OCI-LY1 (cell line): ENCODE data around the gene MPZ.
"Not testable (repeated sequence)": the region's sequence is repeated elsewhere in the genome, so short reads cannot be mapped to it uniquely, and the experiment has no call there.

Experiments used
- H2AFZ ChIP-seq: fragments of 200-600 bp; sonication (generic), shearing (Covaris generic); 2 replicates; pipeline ENCODE4 v1.6.0; 2014; ENCODE audit warnings: antibody characterized with exemption, mild to moderate bottlenecking, low read length
- H3F3A ChIP-seq: fragments of 200-600 bp; sonication (generic), shearing (Covaris generic); 2 replicates; pipeline ENCODE4 v1.6.0; 2014; ENCODE audit warnings: mild to moderate bottlenecking, antibody characterized with exemption, low read length, moderate library complexity; ENCODE audit not compliant: insufficient read depth
- H3K27ac ChIP-seq: fragments of 200-600 bp; sonication (generic); 2 replicates; pipeline ENCODE4 v1.5.1; 2014; ENCODE audit warnings: low read length, mixed run types, mild to moderate bottlenecking, low read depth; ENCODE audit not compliant: poor library complexity, severe bottlenecking
- H3K27me3 ChIP-seq: fragments of 200-600 bp; sonication (generic); 2 replicates; pipeline ENCODE4 v1.6.0; 2014; ENCODE audit warnings: antibody characterized with exemption, mild to moderate bottlenecking, low read length, moderate library complexity; ENCODE audit not compliant: insufficient read depth
- H3K36me3 ChIP-seq: fragments of 200-600 bp; sonication (generic); 2 replicates; pipeline ENCODE4 v1.6.1; 2014; ENCODE audit warnings: mild to moderate bottlenecking, antibody characterized with exemption, low read length, moderate library complexity, mixed read lengths; ENCODE audit not compliant: insufficient read depth
- H3K4me1 ChIP-seq: fragments of 200-600 bp; sonication (generic); 2 replicates; pipeline ENCODE4 v1.5.1; 2014; ENCODE audit warnings: mild to moderate bottlenecking, low read length, moderate library complexity; ENCODE audit not compliant: insufficient read depth, severe bottlenecking
- H3K4me2 ChIP-seq: fragments of 200-600 bp; sonication (generic), shearing (Covaris generic); 2 replicates; pipeline ENCODE4 v1.6.1; 2014; ENCODE audit warnings: low read length
- H3K4me3 ChIP-seq: fragments of 200-600 bp; sonication (generic); 2 replicates; pipeline ENCODE4 v1.5.1; 2014; ENCODE audit warnings: low read length, low read depth, mild to moderate bottlenecking, mixed read lengths; ENCODE audit not compliant: poor library complexity, severe bottlenecking
- H3K79me2 ChIP-seq: fragments of 200-600 bp; shearing (Covaris generic); 2 replicates; pipeline ENCODE4 v1.6.1; 2016; ENCODE audit warnings: mixed run types, low read length, mixed read lengths; ENCODE audit not compliant: insufficient read depth
- H3K9ac ChIP-seq: fragments of 200-600 bp; sonication (generic), shearing (Covaris generic); 2 replicates; pipeline ENCODE4 v1.6.1; 2014; ENCODE audit warnings: mild to moderate bottlenecking, low read length, mixed read lengths
- H3K9me2 ChIP-seq: fragments of 200-600 bp; sonication (generic), shearing (Covaris generic); 2 replicates; pipeline ENCODE4 v1.6.1; 2014; ENCODE audit warnings: low read depth, mild to moderate bottlenecking, low read length, mixed read lengths
- H3K9me3 ChIP-seq: fragments of 200-600 bp; shearing (Covaris generic); 2 replicates; pipeline ENCODE4 v1.6.1; 2014; ENCODE audit warnings: low read length, mixed read lengths
- H4K20me1 ChIP-seq: fragments of 200-600 bp; sonication (generic), shearing (Covaris generic); 2 replicates; pipeline ENCODE4 v1.6.0; 2016; ENCODE audit warnings: mild to moderate bottlenecking, low read length; ENCODE audit not compliant: insufficient read depth
- CTCF ChIP-seq: fragments of 200-600 bp; sonication (generic), shearing (Covaris generic); IDR thresholded peaks from 2 replicates; pipeline ENCODE4 v1.5.1; 2017; ENCODE audit warnings: mild to moderate bottlenecking, antibody characterized with exemption, low read length, moderate library complexity, mixed read lengths
- EZH2 ChIP-seq: fragments of 200-600 bp; sonication (generic), shearing (Covaris generic); IDR thresholded peaks from 2 replicates; pipeline ENCODE4 v1.8.0; 2017; ENCODE audit warnings: borderline replicate concordance, mixed run types, mild to moderate bottlenecking, antibody characterized with exemption, low read length, moderate library complexity, mixed read lengths

Gene MPZ

GRCh38 chr1:161330346-161330745 lies 20.6 kb upstream of the MPZ start:
- H3K4me2 ChIP-seq: no peak overlapping the region
- H3K36me3 ChIP-seq: peaks cover 66% of the 10 kb centered on the region
- no peaks in the 10 kb centered on the region for H3K27me3 ChIP-seq
- no peak overlapping the region for H3K4me3 ChIP-seq
- H3K4me1 ChIP-seq: no peaks in the 10 kb centered on the region
- H2AFZ ChIP-seq: no peak overlapping the region
- no peaks in the 10 kb centered on the region for H3K9me2 ChIP-seq
- H3K27ac ChIP-seq: no peak overlapping the region
- no peaks in the 10 kb centered on the region for H3F3A ChIP-seq
- no peak overlapping the region for H3K9ac ChIP-seq
- no peaks in the 10 kb centered on the region for H3K9me3 ChIP-seq
- H3K79me2 ChIP-seq: no peaks in the 10 kb centered on the region
- no peaks in the 10 kb centered on the region for H4K20me1 ChIP-seq
- TF ChIP-seq EZH2 (no peak), CTCF (no peak)

- Histone ChIP-seq H3K9me3 (no peaks in the 10 kb centered on the region), H2AFZ (no peak overlapping the region), H3K9ac (no peak overlapping the region), H3K27me3 (no peaks in the 10 kb centered on the region), H3K36me3 (peaks cover 46% of the 10 kb centered on the region), H3K4me2 (no peak overlapping the region), H3K4me1 (no peaks in the 10 kb centered on the region), H4K20me1 (no peaks in the 10 kb centered on the region), H3K79me2 (no peaks in the 10 kb centered on the region; the same call in 1 of the 2 replicates), H3F3A (no peaks in the 10 kb centered on the region), H3K27ac (no peak overlapping the region), H3K9me2 (no peaks in the 10 kb centered on the region), H3K4me3 (no peak overlapping the region)
- TF ChIP-seq CTCF (no peak), EZH2 (no peak)
Observed at GRCh38 chr1:161324020-161324419, 14.3 kb upstream of the MPZ start.

GRCh38 chr1:161315841-161316674 lies 6.3 kb upstream of the MPZ start:
- not testable (repeated sequence) for H3K4me3 ChIP-seq, H3K9me2 ChIP-seq, H4K20me1 ChIP-seq, H3K36me3 ChIP-seq, H3K27ac ChIP-seq, H3K4me2 ChIP-seq, H2AFZ ChIP-seq, H3K9me3 ChIP-seq, H3K9ac ChIP-seq, H3K27me3 ChIP-seq, H3F3A ChIP-seq
- H3K4me1 ChIP-seq: peaks cover 26% of the 10 kb centered on the region
- H3K79me2 ChIP-seq: peaks cover 14% of the 10 kb centered on the region
